Measurements from ENCODE around the gene EGLN1.
A peak's percentile ranks its signal among the peaks of the same experiment; 100 is the strongest.

Gene EGLN1

GRCh38 chr1:231420299-231420958, 1.7 kb downstream of the EGLN1 start:
- peak overlapping the region; percentile 81 for H3K4me3 ChIP-seq (ENCODE audit: low read depth, low read length)
- TF ChIP-seq CTCF (IDR thresholded peaks at IDR 0.05; ENCODE audit: low read depth, low read length, missing control alignments), result no peak
- in situ Hi-C loops (cut with HindIII; ENCODE audit: low sequenced_read_pairs), result no loop called here
- DNase-seq (ENCODE audit: low read depth), result no peak

- no peak for TF ChIP-seq CTCF (IDR thresholded peaks at IDR 0.05; ENCODE audit: low read depth, low read length, missing control alignments)
Observed at GRCh38 chr1:231419738-231420298, 2.3 kb downstream of the EGLN1 start.

GRCh38 chr1:231419147-231419546, 2.9 kb downstream of the EGLN1 start:
- DNase-seq (ENCODE audit: low read depth), result no peak
- H3K4me3 ChIP-seq (ENCODE audit: low read depth, low read length), result peak overlapping the region; percentile 81
- in situ Hi-C loops (cut with HindIII; ENCODE audit: low sequenced_read_pairs), result no loop called here
- TF ChIP-seq CTCF (IDR thresholded peaks at IDR 0.05; ENCODE audit: low read depth, low read length, missing control alignments), result no peak

More at GRCh38 chr1:231419738-231420298, 2.3 kb downstream of the EGLN1 start:
- in situ Hi-C loops (cut with HindIII; ENCODE audit: low sequenced_read_pairs), result no loop called here
- no peak for DNase-seq (ENCODE audit: low read depth)
- H3K4me3 ChIP-seq (ENCODE audit: low read depth, low read length), result peak overlapping the region; percentile 81

- DNase-seq (ENCODE audit: low read depth), result no peak
Observed at GRCh38 chr1:231418741-231419107, 3.4 kb downstream of the EGLN1 start.

GRCh38 chr1:231418101-231418740, 3.9 kb downstream of the EGLN1 start:
- peak overlapping the region; percentile 81 for H3K4me3 ChIP-seq (ENCODE audit: low read depth, low read length)
- TF ChIP-seq CTCF (IDR thresholded peaks at IDR 0.05; ENCODE audit: low read depth, low read length, missing control alignments), result no peak
- no peak for DNase-seq (ENCODE audit: low read depth)
- in situ Hi-C loops (cut with HindIII; ENCODE audit: low sequenced_read_pairs), result no loop called here

More at GRCh38 chr1:231418741-231419107, 3.4 kb downstream of the EGLN1 start:
- H3K4me3 ChIP-seq (ENCODE audit: low read depth, low read length), result peak overlapping the region; percentile 81
- no peak for TF ChIP-seq CTCF (IDR thresholded peaks at IDR 0.05; ENCODE audit: low read depth, low read length, missing control alignments)
- in situ Hi-C loops (cut with HindIII; ENCODE audit: low sequenced_read_pairs), result no loop called here

GRCh38 chr1:231417513-231417912, 4.6 kb downstream of the EGLN1 start:
- no peak for DNase-seq (ENCODE audit: low read depth)
- peak overlapping the region; percentile 9 for H3K4me3 ChIP-seq (ENCODE audit: low read depth, low read length)

More at GRCh38 chr1:231417513-231417912, 4.6 kb downstream of the EGLN1 start:
- in situ Hi-C loops (cut with HindIII; ENCODE audit: low sequenced_read_pairs), result no loop called here
- no peak for TF ChIP-seq CTCF (IDR thresholded peaks at IDR 0.05; ENCODE audit: low read depth, low read length, missing control alignments)
